GM19099 (cell line): ENCODE results near the gene SFSWAP.

Experiments
- POLR2A ChIP-seq: IDR thresholded peaks from 3 replicates; pipeline ENCODE4 v1.6.1; 2011; ENCODE audit warnings: low read depth; ENCODE audit not compliant: insufficient read length; ENCODE audit errors: extremely low read depth

Gene SFSWAP

DNA sequence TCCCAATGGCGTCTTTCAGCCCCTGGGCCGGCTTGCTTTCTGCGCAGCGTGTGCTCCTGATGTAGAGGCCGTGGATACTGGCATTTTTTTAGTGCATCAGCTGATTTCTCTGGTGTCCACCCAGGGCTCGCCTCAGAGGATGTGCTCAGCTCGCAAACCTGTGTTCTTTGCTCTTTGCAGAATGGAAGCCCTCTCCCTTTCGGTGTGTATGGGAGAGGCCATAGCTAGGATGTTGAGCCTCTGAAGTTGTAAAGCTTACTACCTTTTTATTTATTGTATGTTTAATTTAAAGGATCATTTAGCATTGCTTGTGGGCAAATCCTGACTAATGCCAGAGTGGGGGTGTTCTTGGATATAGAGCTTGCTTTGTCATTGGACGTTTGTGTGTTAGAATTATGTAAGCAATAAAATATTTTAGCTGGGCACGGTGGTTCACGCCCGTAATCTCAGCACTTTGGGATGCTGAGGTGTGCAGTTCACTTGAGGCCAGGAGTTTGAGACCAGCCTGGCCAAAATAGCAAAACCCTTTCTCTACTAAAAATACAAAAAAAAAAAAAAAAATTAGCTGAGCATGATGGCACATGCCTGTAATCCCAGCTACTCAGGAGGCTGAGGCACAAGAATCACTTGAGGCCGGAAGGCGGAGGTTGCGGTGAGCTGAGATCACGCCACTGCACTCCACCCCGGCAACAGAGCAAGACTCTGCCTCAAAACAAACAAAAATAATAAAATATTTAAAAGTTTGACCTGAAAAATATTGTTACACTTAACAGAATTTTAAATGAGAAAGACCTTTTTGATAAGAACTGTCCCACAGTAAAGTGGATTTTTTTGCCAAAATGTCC is 64.7 kb downstream of the SFSWAP start:
- TF ChIP-seq POLR2A: no peak

- TF ChIP-seq POLR2A: no peak
Measured at GRCh38 chr12:131776237-131776889, 65.5 kb downstream of the SFSWAP start.

DNA sequence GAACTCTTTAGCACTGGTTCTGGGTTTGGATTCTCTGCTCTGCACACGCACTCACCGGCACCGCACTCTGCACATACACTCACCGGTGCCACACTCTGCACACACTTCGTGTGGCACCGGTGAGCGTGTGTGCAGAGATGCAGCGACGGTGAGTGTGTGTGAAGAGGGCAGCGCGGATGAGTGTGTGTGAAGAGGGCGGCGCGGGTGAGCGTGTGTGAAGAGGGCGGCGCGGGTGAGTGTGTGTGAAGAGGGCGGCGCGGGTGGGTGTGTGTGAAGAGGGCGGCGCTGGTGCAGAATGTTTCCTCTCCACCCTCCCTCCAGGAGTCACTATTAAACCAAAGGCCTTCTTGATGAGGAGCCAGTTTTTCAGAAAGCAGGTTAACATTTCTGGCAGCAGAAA is 68.1 kb downstream of the SFSWAP start:
- no peak for TF ChIP-seq POLR2A

DNA sequence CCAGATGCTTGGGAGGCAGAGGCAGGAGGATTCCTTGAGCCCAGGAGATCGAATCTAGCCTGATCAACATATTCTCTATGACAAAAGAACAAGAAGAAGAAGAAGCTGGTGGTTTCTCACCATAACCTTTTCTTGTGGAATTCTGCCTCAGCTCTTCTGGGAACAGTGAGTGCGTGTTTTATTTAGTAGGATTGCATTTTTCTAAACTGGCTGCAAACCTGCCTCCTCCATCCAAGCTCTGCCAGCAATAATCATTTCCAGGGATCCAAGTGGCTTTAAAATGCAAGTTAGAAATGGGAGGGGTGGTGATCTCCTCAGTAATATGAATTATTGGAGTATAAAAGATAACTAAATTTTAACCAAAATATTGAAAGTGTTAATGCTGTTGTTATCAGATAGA is 71.2 kb downstream of the SFSWAP start:
- TF ChIP-seq POLR2A: no peak

GRCh38 chr12:131783915-131784541 is 73.1 kb downstream of the SFSWAP start:
- TF ChIP-seq POLR2A: no peak

- no peak for TF ChIP-seq POLR2A
Measured at GRCh38 chr12:131784909-131785762, 74.2 kb downstream of the SFSWAP start.

GRCh38 chr12:131785763-131786330 is 75.0 kb downstream of the SFSWAP start:
- TF ChIP-seq POLR2A: no peak

GRCh38 chr12:131786331-131786730 is 75.4 kb downstream of the SFSWAP start:
- TF ChIP-seq POLR2A: no peak

- no peak for TF ChIP-seq POLR2A
Measured at GRCh38 chr12:131787143-131787660, 76.3 kb downstream of the SFSWAP start.

GRCh38 chr12:131788070-131788469 is 77.2 kb downstream of the SFSWAP start:
- no peak for TF ChIP-seq POLR2A

DNA sequence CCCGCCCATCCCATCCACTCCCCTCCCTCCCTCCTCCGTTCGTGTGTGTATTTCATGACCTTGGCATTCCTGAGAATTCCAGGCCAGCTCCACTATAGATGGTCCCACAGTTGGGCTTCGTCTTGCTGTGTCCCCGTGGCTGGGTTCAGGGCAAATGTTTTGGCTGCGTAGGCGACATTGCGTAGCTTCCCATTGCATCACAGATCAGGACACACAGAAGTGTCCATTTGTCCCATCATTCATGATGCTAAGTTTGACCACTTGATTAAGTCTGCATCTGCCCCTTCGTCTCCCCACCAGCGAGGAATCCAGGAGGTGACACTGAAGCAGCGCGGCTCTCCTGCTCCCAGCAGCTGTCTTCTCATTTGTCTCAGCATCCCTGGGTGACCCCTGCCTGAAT is 78.7 kb downstream of the SFSWAP start:
- no peak for TF ChIP-seq POLR2A

GRCh38 chr12:131793243-131794022 is 82.5 kb downstream of the SFSWAP start:
- no peak for TF ChIP-seq POLR2A

DNA sequence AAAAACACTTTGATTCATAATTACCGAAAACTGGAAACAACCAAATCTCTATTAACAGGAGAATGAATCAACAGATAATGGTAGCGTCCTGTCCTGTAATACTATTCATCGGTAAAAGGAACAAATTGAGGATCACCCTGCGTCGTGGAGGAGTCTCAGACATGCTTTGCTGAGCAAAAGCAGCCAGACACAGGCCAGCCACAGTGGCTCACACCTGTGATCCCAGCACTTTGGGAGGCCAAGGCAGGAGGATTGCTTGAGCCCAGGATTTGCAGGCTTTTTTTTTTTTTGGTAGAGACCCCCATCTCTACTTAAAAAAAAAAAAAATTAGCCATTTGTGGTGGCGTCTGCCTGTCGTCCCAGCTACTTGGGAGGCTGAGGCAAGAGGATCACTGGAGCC is 83.2 kb downstream of the SFSWAP start:
- TF ChIP-seq POLR2A: no peak

GRCh38 chr12:131794573-131794972 is 83.7 kb downstream of the SFSWAP start:
- TF ChIP-seq POLR2A: no peak
